Calu3 (cell line): Measurements from ENCODE around the gene CGN. TPM values are rescaled to one million over a fixed set of nuclear protein-coding genes. Genes with fewer than 3 reads are reported as not detected.

Experiments used
- BruUV-seq: library from RNA; stranded (reverse); fragments of 400-500 nt; replicated peaks from 2 replicates; lab custom pipeline; 2021; lab: Mats Ljungman, UMichigan
- CTCF ChIA-PET: fragments of 300-600 bp; sonication (Branson Sonifier 250); formaldehyde crosslinking; loops from one replicate; lab custom pipeline; 2022; ENCODE audit warnings: antibody characterized with exemption; lab: Charles Lee
- DNase-seq: peaks from one replicate; pipeline ENCODE4 v3.0.0; 2022
- H3K27ac Mint-ChIP-seq: one replicate; pipeline ENCODE4 v1.8.0; 2022; ENCODE audit warnings: mixed read lengths; ENCODE audit not compliant: unreplicated experiment
- H3K27me3 Mint-ChIP-seq: one replicate; pipeline ENCODE4 v1.8.0; 2022; ENCODE audit warnings: mixed read lengths; ENCODE audit not compliant: unreplicated experiment
- H3K36me3 Mint-ChIP-seq: one replicate; pipeline ENCODE4 v1.8.0; 2022; ENCODE audit warnings: mild to moderate bottlenecking, moderate library complexity, mixed read lengths; ENCODE audit not compliant: insufficient read depth, unreplicated experiment
- H3K4me1 Mint-ChIP-seq: one replicate; pipeline ENCODE4 v1.8.0; 2022; ENCODE audit warnings: mild to moderate bottlenecking, low read depth, mixed read lengths; ENCODE audit not compliant: unreplicated experiment
- H3K4me3 Mint-ChIP-seq: one replicate; pipeline ENCODE4 v1.8.0; 2022; ENCODE audit warnings: mild to moderate bottlenecking, low read depth, moderate library complexity, mixed read lengths; ENCODE audit not compliant: unreplicated experiment
- H3K9me3 Mint-ChIP-seq: one replicate; pipeline ENCODE4 v1.8.0; 2022; ENCODE audit warnings: low read depth, mixed read lengths; ENCODE audit not compliant: unreplicated experiment
- intact Hi-C: fragments of 100-400 bp; cut with micrococcal nuclease; formaldehyde crosslinking; loops from one replicate; pipeline ENCODE4 v1.10.0; 2022; ENCODE audit not compliant: unreplicated experiment
- total RNA-seq: library from RNA; stranded (reverse); gene quantifications from 2 replicates; pipeline ENCODE4 v1.2.3, GENCODE V29; 2022
- TF ChIP-seq, protein P1 (sequence below): fragments of 200-600 bp; IDR thresholded peaks from one replicate; pipeline ENCODE4 v1.8.0; 2022; ENCODE audit warnings: antibody characterized with exemption; ENCODE audit not compliant: unreplicated experiment

Gene CGN
- total RNA-seq, 1 experiment from 2014 or later = 113 TPM

DNA sequence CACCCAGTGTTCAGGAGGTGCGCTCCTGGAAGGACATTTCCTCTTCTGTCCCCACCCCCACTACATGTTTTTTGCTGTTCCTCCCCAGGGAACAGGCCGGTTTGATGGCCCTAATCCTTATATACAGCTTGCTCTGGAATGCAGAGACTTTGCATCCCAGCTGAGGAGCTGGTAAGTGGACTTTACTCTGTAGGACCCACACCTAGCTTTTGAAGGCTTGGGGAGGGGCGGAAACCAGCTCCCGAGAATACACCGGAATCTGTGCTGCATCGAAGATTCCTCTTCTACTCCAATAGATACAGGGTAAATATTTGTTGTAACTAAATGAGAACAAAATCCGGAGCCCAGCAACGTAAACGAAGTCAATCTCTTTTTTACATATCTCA, 1.2 kb upstream of the CGN start:
- intact Hi-C loops = loop anchor here (2.0 to 5.0 kb wide), 2 partner anchors 37 to 313 kb away; partner anchors contain the start of gene PIP5K1A
- no peaks in the 10 kb centered on the region for H3K27me3 Mint-ChIP-seq
- TF ChIP-seq, protein P1, sequence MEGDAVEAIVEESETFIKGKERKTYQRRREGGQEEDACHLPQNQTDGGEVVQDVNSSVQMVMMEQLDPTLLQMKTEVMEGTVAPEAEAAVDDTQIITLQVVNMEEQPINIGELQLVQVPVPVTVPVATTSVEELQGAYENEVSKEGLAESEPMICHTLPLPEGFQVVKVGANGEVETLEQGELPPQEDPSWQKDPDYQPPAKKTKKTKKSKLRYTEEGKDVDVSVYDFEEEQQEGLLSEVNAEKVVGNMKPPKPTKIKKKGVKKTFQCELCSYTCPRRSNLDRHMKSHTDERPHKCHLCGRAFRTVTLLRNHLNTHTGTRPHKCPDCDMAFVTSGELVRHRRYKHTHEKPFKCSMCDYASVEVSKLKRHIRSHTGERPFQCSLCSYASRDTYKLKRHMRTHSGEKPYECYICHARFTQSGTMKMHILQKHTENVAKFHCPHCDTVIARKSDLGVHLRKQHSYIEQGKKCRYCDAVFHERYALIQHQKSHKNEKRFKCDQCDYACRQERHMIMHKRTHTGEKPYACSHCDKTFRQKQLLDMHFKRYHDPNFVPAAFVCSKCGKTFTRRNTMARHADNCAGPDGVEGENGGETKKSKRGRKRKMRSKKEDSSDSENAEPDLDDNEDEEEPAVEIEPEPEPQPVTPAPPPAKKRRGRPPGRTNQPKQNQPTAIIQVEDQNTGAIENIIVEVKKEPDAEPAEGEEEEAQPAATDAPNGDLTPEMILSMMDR = no peak
- peaks cover 50% of the 10 kb centered on the region for H3K4me1 Mint-ChIP-seq
- CTCF ChIA-PET = interaction anchor here (0.6 to 1.0 kb wide), 3 partner anchors 12 to 138 kb away, joined by 4 to 8 read pairs (median 7); no protein-coding TSS in a partner anchor
- H3K4me3 Mint-ChIP-seq = peak overlapping the region; percentile 76
- peak overlapping the region; percentile 87 for H3K27ac Mint-ChIP-seq
- DNase-seq = peak; percentile 45
- no TSS peak for BruUV-seq
- no peaks in the 10 kb centered on the region for H3K9me3 Mint-ChIP-seq
- peaks cover 54% of the 10 kb centered on the region for H3K36me3 Mint-ChIP-seq

DNA sequence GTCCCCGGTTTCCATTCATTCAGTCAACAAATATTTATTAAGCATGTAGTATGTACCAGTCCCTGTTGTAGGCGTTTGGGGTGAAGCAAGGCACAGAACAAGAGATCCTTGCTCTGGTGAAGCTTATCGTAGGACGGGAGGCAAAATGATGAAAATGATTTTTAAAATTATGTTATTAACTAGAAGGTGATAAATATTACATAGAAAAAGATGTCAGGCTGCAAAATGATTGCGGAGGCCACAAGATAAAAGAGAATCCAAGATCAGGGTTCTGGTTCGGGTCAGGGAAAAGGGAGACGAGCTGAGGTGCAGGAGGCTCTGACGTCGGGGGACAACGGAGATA, 602 bp upstream of the CGN start:
- Mint-ChIP-seq H3K4me1 (peaks cover 48% of the 10 kb centered on the region), H3K27ac (peak overlapping the region; percentile 87), H3K4me3 (peak overlapping the region; percentile 76), H3K36me3 (peaks cover 60% of the 10 kb centered on the region), H3K27me3 (no peaks in the 10 kb centered on the region), H3K9me3 (no peaks in the 10 kb centered on the region)
- DNase-seq = no peak
- intact Hi-C loops = loop anchor here (2.0 to 5.0 kb wide), 2 partner anchors 38 to 313 kb away; partner anchors contain the start of gene PIP5K1A
- CTCF ChIA-PET = interaction anchor here (0.6 to 1.2 kb wide), 7 partner anchors 10 to 210 kb away, joined by 4 to 8 read pairs (median 5); no protein-coding TSS in a partner anchor
- TSS peak; percentile 13 for BruUV-seq
- TF ChIP-seq, protein P1 = no peak

DNA sequence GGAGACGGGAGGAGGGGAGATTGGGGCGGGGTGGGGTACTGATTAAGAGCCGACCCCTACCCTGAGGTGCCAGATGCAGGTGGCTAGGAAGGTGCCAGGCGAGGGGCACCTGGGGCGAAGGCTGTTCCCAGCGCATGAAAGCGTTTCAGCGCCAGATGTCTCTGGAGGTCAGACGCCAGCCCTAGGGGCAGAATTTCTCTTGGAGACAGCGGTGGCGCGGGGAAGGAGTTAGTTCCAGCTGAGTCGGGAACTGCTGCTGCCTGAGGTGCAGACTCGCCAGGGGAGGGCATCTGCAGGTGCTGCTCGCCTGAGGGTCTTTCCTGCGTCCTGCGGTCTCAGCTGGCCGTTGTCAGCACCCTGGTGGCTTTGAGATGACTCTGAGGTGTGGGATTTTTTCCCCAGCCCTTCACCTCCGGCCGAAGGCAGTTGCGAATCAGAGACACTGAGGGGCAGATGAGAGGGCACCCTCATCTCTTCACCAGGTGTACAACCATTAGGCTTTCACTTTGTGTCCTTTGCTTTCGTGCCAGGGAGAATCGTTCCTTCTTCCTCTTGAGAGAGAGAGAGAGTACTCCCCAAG, 539 bp downstream of the CGN start:
- peaks cover 68% of the 10 kb centered on the region for H3K36me3 Mint-ChIP-seq
- intact Hi-C loops = loop anchor here (2.0 to 5.0 kb wide), 2 partner anchors 39 to 314 kb away; partner anchors contain the start of gene PIP5K1A
- H3K27me3 Mint-ChIP-seq = no peaks in the 10 kb centered on the region
- BruUV-seq = no TSS peak
- H3K9me3 Mint-ChIP-seq = no peaks in the 10 kb centered on the region
- H3K4me1 Mint-ChIP-seq = peaks cover 46% of the 10 kb centered on the region
- TF ChIP-seq, protein P1 = no peak
- H3K4me3 Mint-ChIP-seq = peak overlapping the region; percentile 76
- CTCF ChIA-PET = interaction anchor here (0.7 to 1.3 kb wide), 7 partner anchors 9 to 211 kb away, joined by 3 to 8 read pairs (median 4); no protein-coding TSS in a partner anchor
- peak; percentile 62 for DNase-seq
- H3K27ac Mint-ChIP-seq = peak overlapping the region; percentile 87

DNA sequence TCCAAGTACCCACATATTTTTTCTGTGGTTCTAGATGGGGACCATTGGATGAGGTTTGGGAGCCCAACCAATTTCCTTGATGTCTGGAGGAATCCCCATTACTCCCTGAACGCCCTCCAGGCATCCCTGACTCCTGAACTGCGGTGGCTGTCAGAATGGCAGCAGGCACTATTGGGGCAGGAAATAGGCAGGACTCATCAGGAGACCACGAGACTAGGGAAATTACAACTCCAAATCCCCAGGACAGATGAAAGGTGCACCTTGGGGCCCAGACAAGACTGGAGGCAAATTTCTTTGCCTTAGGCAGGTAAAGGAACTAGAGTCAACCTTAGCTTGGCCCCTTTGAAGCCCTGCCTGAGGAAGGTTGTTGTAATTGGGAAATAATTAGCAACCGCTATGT, 1.1 kb downstream of the CGN start:
- no peak for DNase-seq

More for the DNA sequence above, 1.1 kb downstream of the CGN start:
- Mint-ChIP-seq H3K9me3 (no peaks in the 10 kb centered on the region), H3K27me3 (no peaks in the 10 kb centered on the region), H3K36me3 (peaks cover 72% of the 10 kb centered on the region), H3K4me1 (peaks cover 46% of the 10 kb centered on the region), H3K27ac (peak overlapping the region; percentile 87), H3K4me3 (peak overlapping the region; percentile 76)
- CTCF ChIA-PET = interaction anchor here (1.3 to 2.2 kb wide), 2 partner anchors 18 to 27 kb away, joined by 3 to 7 read pairs; partner anchors contain the start of gene TUFT1
- intact Hi-C loops = loop anchor here (5.0 kb wide), 1 partner anchor 315 kb away; the partner anchor contains the start of gene PIP5K1A
- TF ChIP-seq, protein P1 = no peak
- BruUV-seq = TSS peak; percentile 29
